GM23338 (cell line): ENCODE results near the gene PDE1C. TPM values are rescaled to one million over a fixed set of nuclear protein-coding genes. Genes with fewer than 3 reads are reported as not detected.
"Not testable (repeated sequence)": the region's sequence is repeated elsewhere in the genome, so short reads cannot be mapped to it uniquely, and the experiment has no call there.

ENCODE experiments used
- ATAC-seq: fragments of 200-7000 bp; cut with Tn5 transposase; 3 replicates; pipeline ENCODE4 v1.9.1; 2020
- DNase-seq: peaks from one replicate; pipeline ENCODE4 v3.0.0-alpha.2; 2015; ENCODE audit warnings: low spot score
- H2AFZ ChIP-seq: fragments of 200-600 bp; sonication (generic); 2 replicates; pipeline ENCODE4 v1.8.0; 2016; ENCODE audit warnings: antibody characterized with exemption, mild to moderate bottlenecking, moderate library complexity
- H3F3A ChIP-seq: fragments of 200-600 bp; sonication (generic); replicated peaks from 2 replicates; pipeline ENCODE4 v1.8.0; 2017; ENCODE audit warnings: antibody characterized with exemption, mixed run types, low read depth
- H3K27ac ChIP-seq: fragments of 200-600 bp; sonication (generic); 2 replicates; pipeline ENCODE4 v1.6.1; 2016; ENCODE audit warnings: low read depth
- H3K27me3 ChIP-seq: fragments of 200-600 bp; sonication (generic); 2 replicates; pipeline ENCODE4 v1.8.0; 2016; ENCODE audit warnings: mild to moderate bottlenecking, mixed run types, moderate library complexity; ENCODE audit not compliant: insufficient read depth
- H3K36me3 ChIP-seq: fragments of 200-600 bp; sonication (generic); 2 replicates; pipeline ENCODE4 v1.8.0; 2016; ENCODE audit warnings: mild to moderate bottlenecking; ENCODE audit not compliant: insufficient read depth
- H3K4me1 ChIP-seq: fragments of 200-600 bp; sonication (generic); 2 replicates; pipeline ENCODE4 v1.8.0; 2016; ENCODE audit warnings: mild to moderate bottlenecking, moderate library complexity; ENCODE audit not compliant: insufficient read depth
- H3K4me2 ChIP-seq: fragments of 200-600 bp; sonication (generic); 2 replicates; pipeline ENCODE4 v1.7.1; 2017; ENCODE audit warnings: mixed run types
- H3K4me3 ChIP-seq: fragments of 200-600 bp; sonication (generic); 2 replicates; pipeline ENCODE4 v1.6.1; 2016; ENCODE audit warnings: mixed run types
- H3K79me2 ChIP-seq: fragments of 200-600 bp; sonication (generic); replicated peaks from 2 replicates; pipeline ENCODE4 v1.8.0; 2017; ENCODE audit warnings: mild to moderate bottlenecking; ENCODE audit not compliant: insufficient read depth
- H3K9me2 ChIP-seq: fragments of 200-600 bp; sonication (generic); 2 replicates; pipeline ENCODE4 v1.8.0; 2017; ENCODE audit not compliant: insufficient read depth
- H4K20me1 ChIP-seq: fragments of 200-600 bp; sonication (generic); replicated peaks from 2 replicates; pipeline ENCODE4 v1.8.0; 2017; ENCODE audit warnings: mild to moderate bottlenecking; ENCODE audit not compliant: insufficient read depth
- H3K27ac Mint-ChIP-seq: 2 replicates; pipeline ENCODE4 v1.8.0; 2020; ENCODE audit warnings: inconsistent platforms, mild to moderate bottlenecking, moderate library complexity, mixed read lengths
- H3K27me3 Mint-ChIP-seq: 3 replicates; pipeline ENCODE4 v1.8.0; 2022; ENCODE audit warnings: low read depth, mild to moderate bottlenecking, moderate library complexity, mixed read lengths, inconsistent platforms; ENCODE audit not compliant: insufficient read depth, poor library complexity
- H3K36me3 Mint-ChIP-seq: 3 replicates; pipeline ENCODE4 v1.8.0; 2021; ENCODE audit warnings: low read depth, mild to moderate bottlenecking, inconsistent platforms, moderate library complexity, mixed read lengths
- H3K4me1 Mint-ChIP-seq: 3 replicates; pipeline ENCODE4 v1.8.0; 2020; ENCODE audit warnings: mild to moderate bottlenecking, inconsistent platforms, mixed read lengths
- H3K4me3 Mint-ChIP-seq: 3 replicates; pipeline ENCODE4 v1.8.0; 2021; ENCODE audit warnings: moderate library complexity, mild to moderate bottlenecking, inconsistent platforms, mixed read lengths
- H3K9me3 Mint-ChIP-seq: 3 replicates; pipeline ENCODE4 v1.8.0; 2020; ENCODE audit warnings: moderate library complexity, mild to moderate bottlenecking, inconsistent platforms, mixed read lengths
- CREB1 ChIP-seq: fragments of 250-450 bp; sonication (Bioruptor Pico); IDR thresholded peaks from 2 replicates; pipeline ENCODE4 v1.5.0; 2020; ENCODE audit warnings: low read depth, mild to moderate bottlenecking, moderate library complexity
- EZH2phosphoT487 ChIP-seq: fragments of 200-600 bp; sonication (generic); IDR thresholded peaks from one replicate; pipeline ENCODE4 v1.8.1; 2018; ENCODE audit warnings: antibody characterized with exemption; ENCODE audit not compliant: unreplicated experiment
- JUNB ChIP-seq: IDR thresholded peaks from one replicate; pipeline ENCODE4 v1.6.1; 2016; ENCODE audit warnings: antibody characterized with exemption; ENCODE audit not compliant: unreplicated experiment
- POLR2AphosphoS5 ChIP-seq: IDR thresholded peaks from 2 replicates; pipeline ENCODE4 v1.6.1; 2016; ENCODE audit warnings: antibody characterized with exemption, low read depth
- STAT1 ChIP-seq: IDR thresholded peaks from one replicate; pipeline ENCODE4 v1.6.1; 2016; ENCODE audit warnings: antibody characterized with exemption; ENCODE audit not compliant: unreplicated experiment
- ZNF114 ChIP-seq: fragments of 250-450 bp; sonication (Bioruptor Pico); IDR thresholded peaks from 2 replicates; pipeline ENCODE4 v1.5.0; 2020; ENCODE audit warnings: mild to moderate bottlenecking, moderate library complexity
- polyA plus RNA-seq: library from polyadenylated mRNA; unstranded; fragments of >200 nt; fragmentation: Nextera tagmentation; extraction: Ambion mirVana; gene quantifications from 2 replicates; pipeline ENCODE4 v1.2.1, GENCODE V29; 2016
- total RNA-seq: library from RNA; depleted of rRNA; stranded (reverse); fragments of >200 nt; shearing (Covaris generic); gene quantifications from 2 replicates; pipeline ENCODE4 v1.2.3, GENCODE V29; 2014
- TF ChIP-seq, protein P1 (sequence below): IDR thresholded peaks from one replicate; pipeline ENCODE4 v1.6.1; 2018; ENCODE audit warnings: antibody characterized with exemption; ENCODE audit not compliant: unreplicated experiment
- TF ChIP-seq, protein P2 (sequence below): IDR thresholded peaks from 2 replicates; pipeline ENCODE4 v1.6.1; 2016; ENCODE audit warnings: antibody characterized with exemption
- TF ChIP-seq, protein P3 (sequence below): fragments of 250-450 bp; sonication (Bioruptor Pico); IDR thresholded peaks from 2 replicates; pipeline ENCODE4 v1.5.0; 2020; ENCODE audit warnings: mild to moderate bottlenecking, moderate library complexity

Gene PDE1C
- total and polyA plus RNA-seq, 2 experiments from 2014 or later, result 0.28 TPM; not detected in 1

DNA sequence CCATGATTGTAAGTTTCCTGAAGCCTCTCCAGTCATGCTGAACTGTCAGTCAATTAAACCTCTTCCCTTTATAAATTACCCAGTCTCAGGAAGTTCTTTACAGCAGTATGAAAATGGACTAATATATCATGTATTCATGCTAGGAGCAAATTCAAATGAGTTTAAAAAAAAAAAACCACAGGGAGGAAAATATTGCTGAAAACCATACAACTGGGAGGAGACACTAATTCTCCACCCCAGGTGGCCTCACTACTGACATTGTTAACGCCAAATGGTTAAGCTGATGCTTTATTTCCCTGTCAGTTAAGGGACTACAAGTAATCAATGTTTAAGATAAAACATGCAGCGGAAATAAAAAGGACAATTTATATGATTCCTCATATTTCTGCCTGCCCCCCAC, 55.1 kb downstream of the PDE1C start:
- H3K27ac Mint-ChIP-seq, result no peak overlapping the region
- H4K20me1 ChIP-seq, result no peaks in the 10 kb centered on the region
- no peaks in the 10 kb centered on the region for H3K4me1 ChIP-seq
- H3K9me2 ChIP-seq, result peaks cover 13% of the 10 kb centered on the region; the same call in 1 of the 2 replicates
- H3K27me3 Mint-ChIP-seq, result peaks cover 6% of the 10 kb centered on the region
- no peak overlapping the region for H3K4me3 Mint-ChIP-seq
- no peaks in the 10 kb centered on the region; the same call in 2 of the 3 replicates for H3K4me1 Mint-ChIP-seq
- no peak overlapping the region for H2AFZ ChIP-seq
- no peaks in the 10 kb centered on the region for H3K36me3 ChIP-seq
- no peak for DNase-seq
- H3K79me2 ChIP-seq, result no peaks in the 10 kb centered on the region
- H3K4me3 ChIP-seq, result no peak overlapping the region
- H3F3A ChIP-seq, result no peaks in the 10 kb centered on the region
- no peak for ATAC-seq
- no peaks in the 10 kb centered on the region for H3K27me3 ChIP-seq
- no peak overlapping the region for H3K27ac ChIP-seq
- no peak for TF ChIP-seq ZNF114 (CRISPR knock-in tag)
- TF ChIP-seq, protein P1, sequence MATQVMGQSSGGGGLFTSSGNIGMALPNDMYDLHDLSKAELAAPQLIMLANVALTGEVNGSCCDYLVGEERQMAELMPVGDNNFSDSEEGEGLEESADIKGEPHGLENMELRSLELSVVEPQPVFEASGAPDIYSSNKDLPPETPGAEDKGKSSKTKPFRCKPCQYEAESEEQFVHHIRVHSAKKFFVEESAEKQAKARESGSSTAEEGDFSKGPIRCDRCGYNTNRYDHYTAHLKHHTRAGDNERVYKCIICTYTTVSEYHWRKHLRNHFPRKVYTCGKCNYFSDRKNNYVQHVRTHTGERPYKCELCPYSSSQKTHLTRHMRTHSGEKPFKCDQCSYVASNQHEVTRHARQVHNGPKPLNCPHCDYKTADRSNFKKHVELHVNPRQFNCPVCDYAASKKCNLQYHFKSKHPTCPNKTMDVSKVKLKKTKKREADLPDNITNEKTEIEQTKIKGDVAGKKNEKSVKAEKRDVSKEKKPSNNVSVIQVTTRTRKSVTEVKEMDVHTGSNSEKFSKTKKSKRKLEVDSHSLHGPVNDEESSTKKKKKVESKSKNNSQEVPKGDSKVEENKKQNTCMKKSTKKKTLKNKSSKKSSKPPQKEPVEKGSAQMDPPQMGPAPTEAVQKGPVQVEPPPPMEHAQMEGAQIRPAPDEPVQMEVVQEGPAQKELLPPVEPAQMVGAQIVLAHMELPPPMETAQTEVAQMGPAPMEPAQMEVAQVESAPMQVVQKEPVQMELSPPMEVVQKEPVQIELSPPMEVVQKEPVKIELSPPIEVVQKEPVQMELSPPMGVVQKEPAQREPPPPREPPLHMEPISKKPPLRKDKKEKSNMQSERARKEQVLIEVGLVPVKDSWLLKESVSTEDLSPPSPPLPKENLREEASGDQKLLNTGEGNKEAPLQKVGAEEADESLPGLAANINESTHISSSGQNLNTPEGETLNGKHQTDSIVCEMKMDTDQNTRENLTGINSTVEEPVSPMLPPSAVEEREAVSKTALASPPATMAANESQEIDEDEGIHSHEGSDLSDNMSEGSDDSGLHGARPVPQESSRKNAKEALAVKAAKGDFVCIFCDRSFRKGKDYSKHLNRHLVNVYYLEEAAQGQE, result no peak
- TF ChIP-seq, protein P2, sequence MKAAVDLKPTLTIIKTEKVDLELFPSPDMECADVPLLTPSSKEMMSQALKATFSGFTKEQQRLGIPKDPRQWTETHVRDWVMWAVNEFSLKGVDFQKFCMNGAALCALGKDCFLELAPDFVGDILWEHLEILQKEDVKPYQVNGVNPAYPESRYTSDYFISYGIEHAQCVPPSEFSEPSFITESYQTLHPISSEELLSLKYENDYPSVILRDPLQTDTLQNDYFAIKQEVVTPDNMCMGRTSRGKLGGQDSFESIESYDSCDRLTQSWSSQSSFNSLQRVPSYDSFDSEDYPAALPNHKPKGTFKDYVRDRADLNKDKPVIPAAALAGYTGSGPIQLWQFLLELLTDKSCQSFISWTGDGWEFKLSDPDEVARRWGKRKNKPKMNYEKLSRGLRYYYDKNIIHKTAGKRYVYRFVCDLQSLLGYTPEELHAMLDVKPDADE, result no peak
- no peak for TF ChIP-seq CREB1
- TF ChIP-seq JUNB, result no peak
- no peak for TF ChIP-seq EZH2phosphoT487
- TF ChIP-seq POLR2AphosphoS5, result no peak
- TF ChIP-seq STAT1, result no peak
- TF ChIP-seq, protein P3, sequence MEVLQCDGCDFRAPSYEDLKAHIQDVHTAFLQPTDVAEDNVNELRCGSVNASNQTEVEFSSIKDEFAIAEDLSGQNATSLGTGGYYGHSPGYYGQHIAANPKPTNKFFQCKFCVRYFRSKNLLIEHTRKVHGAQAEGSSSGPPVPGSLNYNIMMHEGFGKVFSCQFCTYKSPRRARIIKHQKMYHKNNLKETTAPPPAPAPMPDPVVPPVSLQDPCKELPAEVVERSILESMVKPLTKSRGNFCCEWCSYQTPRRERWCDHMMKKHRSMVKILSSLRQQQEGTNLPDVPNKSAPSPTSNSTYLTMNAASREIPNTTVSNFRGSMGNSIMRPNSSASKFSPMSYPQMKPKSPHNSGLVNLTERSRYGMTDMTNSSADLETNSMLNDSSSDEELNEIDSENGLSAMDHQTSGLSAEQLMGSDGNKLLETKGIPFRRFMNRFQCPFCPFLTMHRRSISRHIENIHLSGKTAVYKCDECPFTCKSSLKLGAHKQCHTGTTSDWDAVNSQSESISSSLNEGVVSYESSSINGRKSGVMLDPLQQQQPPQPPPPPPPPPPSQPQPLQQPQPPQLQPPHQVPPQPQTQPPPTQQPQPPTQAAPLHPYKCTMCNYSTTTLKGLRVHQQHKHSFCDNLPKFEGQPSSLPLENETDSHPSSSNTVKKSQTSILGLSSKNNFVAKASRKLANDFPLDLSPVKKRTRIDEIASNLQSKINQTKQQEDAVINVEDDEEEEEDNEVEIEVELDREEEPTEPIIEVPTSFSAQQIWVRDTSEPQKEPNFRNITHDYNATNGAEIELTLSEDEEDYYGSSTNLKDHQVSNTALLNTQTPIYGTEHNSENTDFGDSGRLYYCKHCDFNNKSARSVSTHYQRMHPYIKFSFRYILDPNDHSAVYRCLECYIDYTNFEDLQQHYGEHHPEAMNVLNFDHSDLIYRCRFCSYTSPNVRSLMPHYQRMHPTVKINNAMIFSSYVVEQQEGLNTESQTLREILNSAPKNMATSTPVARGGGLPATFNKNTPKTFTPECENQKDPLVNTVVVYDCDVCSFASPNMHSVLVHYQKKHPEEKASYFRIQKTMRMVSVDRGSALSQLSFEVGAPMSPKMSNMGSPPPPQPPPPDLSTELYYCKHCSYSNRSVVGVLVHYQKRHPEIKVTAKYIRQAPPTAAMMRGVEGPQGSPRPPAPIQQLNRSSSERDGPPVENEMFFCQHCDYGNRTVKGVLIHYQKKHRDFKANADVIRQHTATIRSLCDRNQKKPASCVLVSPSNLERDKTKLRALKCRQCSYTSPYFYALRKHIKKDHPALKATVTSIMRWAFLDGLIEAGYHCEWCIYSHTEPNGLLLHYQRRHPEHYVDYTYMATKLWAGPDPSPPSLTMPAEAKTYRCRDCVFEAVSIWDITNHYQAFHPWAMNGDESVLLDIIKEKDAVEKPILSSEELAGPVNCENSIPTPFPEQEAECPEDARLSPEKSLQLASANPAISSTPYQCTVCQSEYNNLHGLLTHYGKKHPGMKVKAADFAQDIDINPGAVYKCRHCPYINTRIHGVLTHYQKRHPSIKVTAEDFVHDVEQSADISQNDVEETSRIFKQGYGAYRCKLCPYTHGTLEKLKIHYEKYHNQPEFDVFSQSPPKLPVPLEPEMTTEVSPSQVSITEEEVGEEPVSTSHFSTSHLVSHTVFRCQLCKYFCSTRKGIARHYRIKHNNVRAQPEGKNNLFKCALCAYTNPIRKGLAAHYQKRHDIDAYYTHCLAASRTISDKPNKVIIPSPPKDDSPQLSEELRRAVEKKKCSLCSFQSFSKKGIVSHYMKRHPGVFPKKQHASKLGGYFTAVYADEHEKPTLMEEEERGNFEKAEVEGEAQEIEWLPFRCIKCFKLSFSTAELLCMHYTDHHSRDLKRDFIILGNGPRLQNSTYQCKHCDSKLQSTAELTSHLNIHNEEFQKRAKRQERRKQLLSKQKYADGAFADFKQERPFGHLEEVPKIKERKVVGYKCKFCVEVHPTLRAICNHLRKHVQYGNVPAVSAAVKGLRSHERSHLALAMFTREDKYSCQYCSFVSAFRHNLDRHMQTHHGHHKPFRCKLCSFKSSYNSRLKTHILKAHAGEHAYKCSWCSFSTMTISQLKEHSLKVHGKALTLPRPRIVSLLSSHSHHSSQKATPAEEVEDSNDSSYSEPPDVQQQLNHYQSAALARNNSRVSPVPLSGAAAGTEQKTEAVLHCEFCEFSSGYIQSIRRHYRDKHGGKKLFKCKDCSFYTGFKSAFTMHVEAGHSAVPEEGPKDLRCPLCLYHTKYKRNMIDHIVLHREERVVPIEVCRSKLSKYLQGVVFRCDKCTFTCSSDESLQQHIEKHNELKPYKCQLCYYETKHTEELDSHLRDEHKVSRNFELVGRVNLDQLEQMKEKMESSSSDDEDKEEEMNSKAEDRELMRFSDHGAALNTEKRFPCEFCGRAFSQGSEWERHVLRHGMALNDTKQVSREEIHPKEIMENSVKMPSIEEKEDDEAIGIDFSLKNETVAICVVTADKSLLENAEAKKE (CRISPR knock-in tag), result no peak
- H3K4me2 ChIP-seq, result no peak overlapping the region
- peaks cover 24% of the 10 kb centered on the region for H3K9me3 Mint-ChIP-seq
- peaks cover 8% of the 10 kb centered on the region; the same call in 2 of the 3 replicates for H3K36me3 Mint-ChIP-seq

DNA sequence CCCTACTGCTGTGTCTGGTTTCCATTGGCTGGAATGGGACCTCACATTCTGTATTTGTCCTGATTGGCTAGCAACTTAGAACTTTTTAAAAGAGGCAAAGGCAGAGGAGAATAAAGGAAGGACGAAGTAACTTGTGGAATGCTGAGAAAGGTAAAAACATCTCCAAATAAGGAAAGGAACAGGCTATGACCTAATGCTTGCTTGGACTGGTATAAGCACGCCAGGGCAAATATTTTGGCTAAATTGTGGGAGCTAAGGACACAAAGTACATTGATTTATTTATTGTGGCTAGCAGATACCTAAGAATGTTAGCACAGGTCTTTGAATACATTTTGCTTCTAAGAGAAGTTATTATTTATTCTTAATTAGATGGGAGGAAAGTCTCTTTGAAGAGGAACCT, 56.7 kb downstream of the PDE1C start:
- not testable (repeated sequence) for H3K27ac Mint-ChIP-seq

More for the DNA sequence above, 56.7 kb downstream of the PDE1C start:
- H3K4me2 ChIP-seq, H3K36me3 Mint-ChIP-seq, H2AFZ ChIP-seq, H3K27me3 Mint-ChIP-seq, H3K27ac ChIP-seq, H3K79me2 ChIP-seq, H3K27me3 ChIP-seq, H3K4me3 ChIP-seq, H4K20me1 ChIP-seq, H3F3A ChIP-seq, H3K36me3 ChIP-seq, DNase-seq, H3K4me1 ChIP-seq, ATAC-seq, H3K4me1 Mint-ChIP-seq, H3K4me3 Mint-ChIP-seq: not testable (repeated sequence)
- H3K9me3 Mint-ChIP-seq, result peaks cover 24% of the 10 kb centered on the region
- H3K9me2 ChIP-seq, result peaks cover 17% of the 10 kb centered on the region; the same call in 1 of the 2 replicates
